Tibial nerve (tissue), 4 donors: ENCODE data around the gene ARHGAP29.
"Not testable (repeated sequence)": the region's sequence is repeated elsewhere in the genome, so short reads cannot be mapped to it uniquely, and the experiment has no call there.

ENCODE experiments used
- EP300 ChIP-seq, 2 donors: sonication (generic); formaldehyde crosslinking; IDR thresholded peaks; one replicate each; pipeline ENCODE4 v1.6.1; 2017; ENCODE audit warnings: antibody characterized with exemption in 2 of 2, mild to moderate bottlenecking in 1 of 2
- POLR2A ChIP-seq, 2 donors: fragments of 450-650 bp; IDR thresholded peaks; one replicate each; pipeline ENCODE4 v1.6.1; 2017; ENCODE audit warnings: antibody characterized with exemption in 2 of 2, mild to moderate bottlenecking in 2 of 2, moderate library complexity in 2 of 2
- TF ChIP-seq, protein P1 (sequence below), 5 experiments: fragments of 200-600 bp in 3 of 5; fragments of 450-650 bp in 2 of 5; sonication (generic) in 3 of 5; IDR thresholded peaks; one replicate each; pipeline ENCODE4 v1.5.1; 2016 to 2019; ENCODE audit warnings: antibody characterized with exemption in 5 of 5, mild to moderate bottlenecking in 3 of 5, moderate library complexity in 2 of 5

DNA sequence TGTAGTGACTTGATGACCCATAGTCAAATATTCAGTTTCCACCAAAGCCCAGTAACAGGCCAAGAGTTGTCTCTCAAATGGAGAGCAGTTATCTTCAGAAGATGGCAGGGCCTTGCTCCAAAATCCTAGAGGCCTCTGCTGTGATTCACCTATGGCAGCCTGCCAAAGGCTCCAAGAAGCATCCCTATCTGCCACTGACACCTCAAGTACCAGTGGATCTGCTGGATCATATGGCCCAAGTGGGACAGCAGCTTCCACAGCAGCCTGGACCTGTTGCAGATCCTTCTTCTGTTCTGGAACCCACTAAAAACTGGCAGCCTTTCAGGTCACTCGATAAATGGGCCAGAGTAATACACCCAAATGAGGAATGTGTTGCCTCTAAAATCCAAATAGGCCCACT, 73.3 kb downstream of the ARHGAP29 start:
- not testable (repeated sequence) for TF ChIP-seq POLR2A, EP300 (IDR thresholded peaks at IDR 0.05)
- TF ChIP-seq, protein P1, sequence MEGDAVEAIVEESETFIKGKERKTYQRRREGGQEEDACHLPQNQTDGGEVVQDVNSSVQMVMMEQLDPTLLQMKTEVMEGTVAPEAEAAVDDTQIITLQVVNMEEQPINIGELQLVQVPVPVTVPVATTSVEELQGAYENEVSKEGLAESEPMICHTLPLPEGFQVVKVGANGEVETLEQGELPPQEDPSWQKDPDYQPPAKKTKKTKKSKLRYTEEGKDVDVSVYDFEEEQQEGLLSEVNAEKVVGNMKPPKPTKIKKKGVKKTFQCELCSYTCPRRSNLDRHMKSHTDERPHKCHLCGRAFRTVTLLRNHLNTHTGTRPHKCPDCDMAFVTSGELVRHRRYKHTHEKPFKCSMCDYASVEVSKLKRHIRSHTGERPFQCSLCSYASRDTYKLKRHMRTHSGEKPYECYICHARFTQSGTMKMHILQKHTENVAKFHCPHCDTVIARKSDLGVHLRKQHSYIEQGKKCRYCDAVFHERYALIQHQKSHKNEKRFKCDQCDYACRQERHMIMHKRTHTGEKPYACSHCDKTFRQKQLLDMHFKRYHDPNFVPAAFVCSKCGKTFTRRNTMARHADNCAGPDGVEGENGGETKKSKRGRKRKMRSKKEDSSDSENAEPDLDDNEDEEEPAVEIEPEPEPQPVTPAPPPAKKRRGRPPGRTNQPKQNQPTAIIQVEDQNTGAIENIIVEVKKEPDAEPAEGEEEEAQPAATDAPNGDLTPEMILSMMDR (IDR thresholded peaks at IDR 0.05) = not testable (repeated sequence)
